ENCODE data around the gene SYCN.

The SYCN gene

GRCh38 chr19:39194832-39195542 lies 9.1 kb downstream of the SYCN start:
- peak; percentile 28 for DNase-seq (ENCODE audit: low spot score)

DNA sequence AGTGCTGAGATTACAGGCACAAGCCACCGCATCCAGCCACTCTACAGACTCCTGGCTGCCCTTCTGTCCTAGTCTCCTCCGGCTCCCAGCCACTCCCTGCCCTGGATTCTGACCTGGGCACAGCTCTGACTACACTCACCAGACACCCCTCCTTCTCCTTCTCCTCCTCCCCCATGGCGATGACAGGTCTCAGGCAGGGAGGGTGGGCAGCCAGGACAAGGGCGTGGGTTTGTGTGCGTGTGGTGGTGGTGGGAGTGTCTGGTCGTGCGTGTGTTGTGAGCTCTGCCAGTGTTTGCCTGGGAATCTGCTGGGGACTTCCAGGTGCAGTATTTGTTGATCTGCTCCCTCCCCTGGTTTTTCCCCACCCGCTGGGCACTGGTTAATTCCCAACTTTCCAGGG lies 10.3 kb downstream of the SYCN start:
- DNase-seq (ENCODE audit: low spot score) = peak; percentile 27

DNA sequence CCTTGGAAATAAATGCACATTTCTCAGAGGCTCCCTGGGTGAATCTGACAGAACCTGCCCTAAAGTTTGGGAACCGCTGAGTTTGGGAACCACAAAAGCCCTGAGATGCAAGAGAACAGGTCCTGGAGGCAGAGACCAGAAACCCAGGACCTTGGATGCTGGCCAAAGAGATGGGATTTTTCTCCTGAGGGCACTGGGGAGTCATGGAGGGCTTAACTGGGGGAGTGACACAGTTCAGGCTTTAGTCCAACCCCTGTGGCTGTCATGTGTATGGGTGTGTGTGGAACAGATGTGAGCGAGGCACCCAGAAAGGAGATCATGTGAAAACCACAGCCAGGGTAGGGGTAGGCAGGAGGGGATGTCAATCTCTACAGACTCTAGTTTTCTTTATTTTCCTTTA lies 11.2 kb downstream of the SYCN start:
- DNase-seq (ENCODE audit: low spot score) = no peak

DNA sequence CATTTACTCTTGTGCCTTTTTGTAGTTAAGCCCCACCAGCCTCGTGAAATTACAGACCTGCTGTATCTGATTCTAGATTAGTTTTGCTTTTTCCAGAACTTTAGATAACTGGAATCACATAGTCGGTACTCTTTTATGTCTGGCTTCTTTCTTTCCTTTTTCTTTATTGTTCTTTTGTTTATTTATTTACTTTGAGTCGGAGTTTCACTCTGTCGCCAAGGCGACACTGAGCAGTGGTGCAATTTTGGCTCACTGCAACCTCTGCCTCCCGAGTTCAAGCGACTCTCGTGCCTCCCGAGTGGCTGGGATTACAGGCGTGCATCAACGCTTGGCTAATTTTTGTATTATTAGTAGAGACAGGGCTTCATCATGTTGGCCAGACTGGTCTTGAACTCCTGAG lies 13.3 kb downstream of the SYCN start:
- no peak for DNase-seq (ENCODE audit: low spot score)

DNA sequence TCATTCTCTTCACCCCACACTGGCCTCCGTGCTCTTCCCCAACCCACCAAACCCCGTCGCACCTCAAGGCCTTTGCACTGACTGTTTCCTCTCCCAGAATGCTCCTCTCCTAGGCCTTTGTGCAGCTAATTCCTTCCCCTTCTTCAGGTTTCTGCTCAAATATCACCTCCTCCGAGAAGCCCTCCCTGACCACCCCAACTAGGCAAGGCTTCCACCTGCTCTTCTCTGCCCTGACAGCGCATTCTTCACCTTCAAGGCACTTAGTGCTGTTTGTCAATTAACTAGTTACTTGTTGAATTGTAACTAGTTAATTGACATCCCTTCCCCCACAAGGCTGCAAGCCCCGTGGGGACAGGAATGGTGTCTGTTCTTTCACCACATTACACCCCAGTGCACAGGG lies 15.1 kb downstream of the SYCN start:
- no peak for DNase-seq (ENCODE audit: low spot score)

DNA sequence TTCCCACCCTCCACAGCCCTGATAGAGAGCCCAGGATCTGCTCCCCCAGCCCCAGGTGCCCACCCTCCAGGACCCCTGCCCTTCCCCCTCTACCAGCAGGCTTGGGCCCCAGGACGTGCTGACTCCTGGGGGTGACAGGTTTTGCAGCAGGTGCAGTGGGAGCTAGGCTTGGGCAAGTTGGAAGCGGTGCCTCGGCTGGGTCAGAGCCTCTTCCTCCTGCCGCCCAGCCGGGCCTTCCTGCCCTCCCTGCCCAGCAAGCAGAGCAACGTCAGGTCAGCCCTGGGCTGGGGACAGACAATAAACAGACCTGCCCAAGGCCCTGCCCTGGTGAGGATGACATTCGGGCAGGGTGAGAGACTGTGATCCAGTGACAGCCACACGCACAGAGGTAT lies 16.5 kb downstream of the SYCN start:
- no peak for DNase-seq (ENCODE audit: low spot score)

- DNase-seq (ENCODE audit: low spot score) = no peak
Measured at GRCh38 chr19:39186391-39186790, 17.7 kb downstream of the SYCN start.

- DNase-seq (ENCODE audit: low spot score) = no peak
Measured at GRCh38 chr19:39183104-39183503, 21.0 kb downstream of the SYCN start.

GRCh38 chr19:39182174-39182505 lies 21.9 kb downstream of the SYCN start:
- DNase-seq (ENCODE audit: low spot score) = no peak

DNA sequence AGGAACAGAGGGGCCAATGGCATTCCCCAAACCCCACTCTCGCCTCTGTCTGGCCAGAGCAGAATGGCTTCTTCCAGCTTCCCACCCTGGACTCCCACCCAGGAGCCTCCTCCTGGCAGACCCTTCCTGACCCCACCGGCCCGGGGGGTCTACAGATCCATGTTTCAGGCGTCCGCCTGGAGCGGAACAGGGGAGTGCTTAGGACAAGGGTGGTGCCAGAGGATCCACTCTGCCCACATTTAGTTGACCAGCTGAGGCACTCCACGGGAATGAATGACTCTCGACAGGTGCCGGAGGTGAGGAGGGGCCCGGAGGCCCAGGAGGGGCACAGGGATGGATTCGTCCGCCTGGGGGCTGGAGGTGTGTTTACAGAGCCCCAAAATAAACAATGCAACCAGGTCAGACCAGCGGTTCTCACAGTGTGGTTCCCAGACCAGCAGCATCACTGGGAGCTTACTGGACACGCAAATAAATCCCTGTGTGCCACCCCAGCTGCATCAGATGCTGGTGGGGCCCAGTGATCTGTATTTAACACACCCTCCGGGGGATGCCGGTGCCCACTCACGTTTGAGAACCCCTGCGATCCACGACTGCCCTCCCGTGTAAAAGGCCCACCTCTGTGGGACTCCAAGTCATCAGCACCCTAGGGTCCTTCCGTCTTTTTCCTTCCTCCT lies 22.4 kb downstream of the SYCN start:
- no peak for DNase-seq (ENCODE audit: low spot score)

DNA sequence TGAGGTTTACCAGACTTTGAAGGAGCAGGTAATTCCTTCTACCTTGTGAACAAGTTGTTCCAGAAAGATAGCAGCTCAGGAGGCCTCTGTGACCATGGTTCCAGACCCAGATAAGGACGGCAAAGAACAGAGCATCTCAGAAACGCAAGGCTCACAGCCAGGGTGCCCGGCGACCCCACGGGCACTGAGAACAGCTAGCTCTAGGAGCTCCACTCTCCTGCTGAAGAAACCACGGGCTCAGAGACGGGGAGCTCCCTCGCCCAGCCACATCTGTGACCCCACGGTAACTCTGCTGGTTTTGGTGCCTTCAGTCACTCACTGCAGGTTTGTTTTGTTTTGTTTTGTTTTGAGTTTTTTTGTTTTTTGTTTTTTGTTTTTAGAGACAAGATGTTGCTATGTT lies 23.3 kb downstream of the SYCN start:
- no peak for DNase-seq (ENCODE audit: low spot score)

GRCh38 chr19:39179754-39180153 lies 24.3 kb downstream of the SYCN start:
- DNase-seq (ENCODE audit: low spot score) = no peak

DNA sequence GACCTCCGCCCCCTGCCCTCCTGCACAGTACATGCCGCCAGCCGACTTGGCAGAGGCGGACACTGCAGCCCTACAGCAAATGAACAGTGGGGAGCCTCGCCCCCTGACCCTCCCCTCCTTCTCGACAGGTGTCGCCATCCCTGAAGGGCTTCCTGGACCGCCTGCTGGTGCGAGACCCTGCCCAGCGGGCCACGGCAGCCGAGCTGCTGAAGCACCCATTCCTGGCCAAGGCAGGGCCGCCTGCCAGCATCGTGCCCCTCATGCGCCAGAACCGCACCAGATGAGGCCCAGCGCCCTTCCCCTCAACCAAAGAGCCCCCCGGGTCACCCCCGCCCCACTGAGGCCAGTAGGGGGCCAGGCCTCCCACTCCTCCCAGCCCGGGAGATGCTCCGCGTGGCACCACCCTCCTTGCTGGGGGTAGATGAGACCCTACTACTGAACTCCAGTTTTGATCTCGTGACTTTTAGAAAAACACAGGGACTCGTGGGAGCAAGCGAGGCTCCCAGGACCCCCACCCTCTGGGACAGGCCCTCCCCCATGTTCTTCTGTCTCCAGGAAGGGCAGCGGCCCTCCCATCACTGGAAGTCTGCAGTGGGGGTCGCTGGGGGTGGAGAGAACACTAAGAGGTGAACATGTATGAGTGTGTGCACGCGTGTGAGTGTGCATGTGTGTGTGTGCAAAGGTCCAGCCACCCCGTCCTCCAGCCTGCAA lies 25.6 kb downstream of the SYCN start:
- DNase-seq (ENCODE audit: low spot score) = no peak

GRCh38 chr19:39177736-39178135 lies 26.3 kb downstream of the SYCN start:
- DNase-seq (ENCODE audit: low spot score) = no peak

DNA sequence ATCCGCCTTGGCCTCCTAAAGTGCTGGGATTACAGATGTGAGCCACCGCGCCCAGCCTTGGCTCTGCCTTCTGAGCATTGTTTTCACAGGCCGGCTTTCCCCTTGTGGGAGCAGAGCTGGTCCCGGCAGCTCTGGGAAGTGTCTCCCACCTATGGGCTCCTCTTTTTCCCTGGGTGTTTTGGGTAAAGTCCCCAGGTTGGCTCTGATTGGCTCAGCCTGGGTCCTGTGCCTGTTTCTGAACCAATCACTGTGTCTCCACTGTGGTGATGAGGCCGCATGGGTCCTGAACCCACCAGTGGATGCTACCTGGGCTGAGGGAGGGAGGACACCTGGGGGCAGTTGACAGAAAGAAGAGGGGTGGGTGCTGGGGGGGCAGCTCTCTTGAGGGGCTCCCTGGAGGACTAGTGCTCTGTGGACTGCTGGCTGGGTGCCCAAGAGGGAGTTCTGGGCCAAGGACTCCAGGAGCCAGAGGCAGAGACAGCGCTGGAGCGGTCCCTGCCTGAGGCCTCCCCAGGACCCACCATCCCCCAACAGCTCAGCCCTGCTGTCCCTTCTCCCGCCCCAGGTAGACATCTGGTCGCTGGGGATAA lies 26.9 kb downstream of the SYCN start:
- no peak for DNase-seq (ENCODE audit: low spot score)

- no peak for DNase-seq (ENCODE audit: low spot score)
Measured at GRCh38 chr19:39175564-39175963, 28.5 kb downstream of the SYCN start.

- DNase-seq (ENCODE audit: low spot score) = no peak
Measured at GRCh38 chr19:39174558-39175544, 29.2 kb downstream of the SYCN start.

DNA sequence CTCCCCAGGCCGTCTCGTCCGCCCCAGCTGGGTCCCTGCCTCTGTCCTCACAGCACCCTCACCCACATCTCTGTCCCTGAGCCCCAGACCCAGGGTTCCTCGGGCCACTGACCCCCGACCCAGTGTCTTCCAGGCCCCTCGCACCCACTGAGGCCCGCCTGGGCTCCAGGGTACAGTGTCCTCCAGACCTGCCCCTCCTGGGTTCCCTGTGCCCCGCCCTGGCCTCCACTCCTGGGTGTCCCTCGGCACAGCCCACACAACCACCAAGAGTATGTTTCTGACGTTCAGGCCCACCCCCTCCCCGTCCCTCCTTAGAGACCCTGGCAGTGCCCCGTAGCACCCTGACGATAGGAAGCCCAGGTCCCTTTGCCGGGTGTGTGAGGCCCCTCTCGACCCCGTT lies 29.9 kb downstream of the SYCN start:
- no peak for DNase-seq (ENCODE audit: low spot score)

- no peak for DNase-seq (ENCODE audit: low spot score)
Measured at GRCh38 chr19:39173502-39173991, 30.5 kb downstream of the SYCN start.

DNA sequence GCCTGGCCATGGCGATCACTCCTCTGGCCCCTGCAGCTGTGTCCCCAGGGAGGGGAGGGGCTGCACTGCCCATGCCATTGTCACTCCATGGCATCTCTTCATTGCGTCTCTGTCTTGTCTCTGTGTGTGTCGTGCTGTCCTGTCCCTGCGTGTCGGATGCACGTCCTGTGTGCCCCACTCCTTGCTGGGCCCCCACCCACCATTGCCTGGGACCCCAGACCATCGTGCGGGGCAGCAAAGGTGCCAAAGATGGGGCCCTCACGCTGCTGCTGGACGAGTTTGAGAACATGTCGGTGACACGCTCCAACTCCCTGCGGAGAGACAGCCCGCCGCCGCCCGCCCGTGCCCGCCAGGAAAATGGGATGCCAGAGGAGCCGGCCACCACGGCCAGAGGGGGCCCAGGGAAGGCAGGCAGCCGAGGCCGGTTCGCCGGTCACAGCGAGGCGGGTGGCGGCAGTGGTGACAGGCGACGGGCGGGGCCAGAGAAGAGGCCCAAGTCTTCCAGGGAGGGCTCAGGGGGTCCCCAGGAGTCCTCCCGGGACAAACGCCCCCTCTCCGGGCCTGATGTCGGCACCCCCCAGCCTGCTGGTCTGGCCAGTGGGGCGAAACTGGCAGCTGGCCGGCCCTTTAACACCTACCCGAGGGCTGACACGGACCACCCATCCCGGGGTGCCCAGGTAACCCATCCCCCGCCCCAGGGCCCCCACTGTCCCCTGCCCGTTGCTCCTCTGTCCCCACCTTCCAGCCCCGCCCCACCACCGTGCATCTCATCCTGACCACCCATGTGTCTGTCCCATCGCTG lies 31.2 kb downstream of the SYCN start:
- DNase-seq (ENCODE audit: low spot score) = no peak

Measured in D341Med (cell line).